ENCODE measurements around the gene ZEB2. TPM values are rescaled to one million over a fixed set of nuclear protein-coding genes. Genes with fewer than 3 reads are reported as not detected.

ZEB2 gene
- total RNA-seq, 6 donors from 2014 or later: 104 to 237 (median 148) TPM

DNA sequence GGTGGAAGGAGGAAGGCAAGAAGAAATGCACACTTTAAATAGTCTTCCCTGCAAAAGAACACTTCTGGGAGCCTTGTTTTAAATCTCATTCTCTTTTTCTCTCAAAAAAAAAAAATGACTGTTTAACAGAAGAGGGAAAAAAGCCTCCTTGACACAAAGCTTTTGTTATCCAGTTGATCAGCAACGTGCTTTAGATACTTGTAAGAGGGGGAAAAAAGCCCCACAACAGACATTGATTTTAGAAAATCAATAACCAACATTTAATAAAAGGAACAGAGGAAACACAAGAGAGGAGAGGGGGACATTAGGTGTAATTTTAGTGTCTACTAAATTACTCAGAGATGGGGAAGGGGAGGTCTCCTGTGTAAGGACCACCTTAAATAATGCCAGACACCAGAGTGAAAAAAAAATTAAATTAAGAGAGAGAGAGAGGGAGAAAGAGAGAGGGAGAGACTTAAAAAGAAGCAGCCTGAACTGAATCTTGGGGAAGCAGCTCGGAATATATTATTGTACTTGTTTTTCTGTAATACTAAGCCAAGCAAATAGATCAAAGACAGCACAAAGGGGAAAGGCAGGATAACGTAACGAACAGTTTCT is 4.7 kb downstream of the ZEB2 start:
- H3K9me3 ChIP-seq: no peaks in the 10 kb centered on the region
- H3K4me3 ChIP-seq: peak overlapping the region in 3 of 4 donors; percentile 57 to 67 (median 60)
- peaks cover 3 to 32% (median 17%) of the 10 kb centered on the region in 4 donors for H3K4me1 ChIP-seq
- TF ChIP-seq, protein P1, sequence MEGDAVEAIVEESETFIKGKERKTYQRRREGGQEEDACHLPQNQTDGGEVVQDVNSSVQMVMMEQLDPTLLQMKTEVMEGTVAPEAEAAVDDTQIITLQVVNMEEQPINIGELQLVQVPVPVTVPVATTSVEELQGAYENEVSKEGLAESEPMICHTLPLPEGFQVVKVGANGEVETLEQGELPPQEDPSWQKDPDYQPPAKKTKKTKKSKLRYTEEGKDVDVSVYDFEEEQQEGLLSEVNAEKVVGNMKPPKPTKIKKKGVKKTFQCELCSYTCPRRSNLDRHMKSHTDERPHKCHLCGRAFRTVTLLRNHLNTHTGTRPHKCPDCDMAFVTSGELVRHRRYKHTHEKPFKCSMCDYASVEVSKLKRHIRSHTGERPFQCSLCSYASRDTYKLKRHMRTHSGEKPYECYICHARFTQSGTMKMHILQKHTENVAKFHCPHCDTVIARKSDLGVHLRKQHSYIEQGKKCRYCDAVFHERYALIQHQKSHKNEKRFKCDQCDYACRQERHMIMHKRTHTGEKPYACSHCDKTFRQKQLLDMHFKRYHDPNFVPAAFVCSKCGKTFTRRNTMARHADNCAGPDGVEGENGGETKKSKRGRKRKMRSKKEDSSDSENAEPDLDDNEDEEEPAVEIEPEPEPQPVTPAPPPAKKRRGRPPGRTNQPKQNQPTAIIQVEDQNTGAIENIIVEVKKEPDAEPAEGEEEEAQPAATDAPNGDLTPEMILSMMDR (IDR thresholded peaks at IDR 0.05): no peak
- no peak for TF ChIP-seq POLR2A (IDR thresholded peaks at IDR 0.05)
- TF ChIP-seq EP300 (IDR thresholded peaks at IDR 0.05): no peak
- TF ChIP-seq POLR2AphosphoS5 (IDR thresholded peaks at IDR 0.05): no peak
- H3K36me3 ChIP-seq: no peaks in the 10 kb centered on the region
- 17 to 18% methylated on average over 4 of the region's 4 CpGs for WGBS, 2 donors
- DNase-seq: no peak
- H3K27me3 ChIP-seq: peaks cover 0 to 4% (median 2%) of the 10 kb centered on the region in 4 donors
- H3K27ac ChIP-seq: peak overlapping the region; percentile 96 to 99 (median 98)
- ATAC-seq (ENCODE audit: low FRiP score in 2 of 2): no peak

DNA sequence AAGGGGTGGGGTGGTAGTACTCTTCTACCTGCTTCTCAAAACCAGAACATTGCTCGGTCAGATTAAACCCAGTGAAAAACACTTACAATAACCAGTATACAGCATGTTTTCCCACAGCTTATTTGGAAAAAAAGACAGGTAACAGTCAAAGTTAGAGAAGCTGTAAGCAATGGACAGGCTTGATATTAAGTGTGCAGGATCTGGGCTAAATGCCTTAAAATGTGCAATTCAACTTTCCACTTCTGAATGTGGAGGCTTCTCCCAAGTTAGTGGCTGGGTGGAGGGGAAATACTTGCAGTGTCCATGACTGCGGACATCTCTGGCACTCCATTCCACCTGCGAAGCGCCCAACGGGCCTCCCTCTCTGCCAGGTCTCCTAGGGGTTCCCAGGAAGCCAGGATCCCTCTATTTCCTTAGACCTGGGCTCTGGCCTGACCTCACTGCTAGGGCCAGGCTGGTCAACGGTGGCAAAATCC is 5.3 kb downstream of the ZEB2 start:
- 25 to 26% methylated on average over 6 of the region's 6 CpGs for WGBS, 2 donors
- Histone ChIP-seq H3K4me1 (peaks cover 3 to 28% (median 20%) of the 10 kb centered on the region in 4 donors), H3K27me3 (peaks cover 0 to 4% (median 2%) of the 10 kb centered on the region in 4 donors), H3K36me3 (no peaks in the 10 kb centered on the region), H3K27ac (peak overlapping the region; percentile 96 to 99 (median 98)), H3K4me3 (peak overlapping the region in 3 of 4 donors; percentile 57 to 67 (median 60)), H3K9me3 (no peaks in the 10 kb centered on the region)
- ATAC-seq (ENCODE audit: low FRiP score in 2 of 2): peak in 1 of 2 donors; percentile 32
- TF ChIP-seq EP300 (IDR thresholded peaks at IDR 0.05) (no peak), POLR2A (IDR thresholded peaks at IDR 0.05) (peak in 1 of 4 donors; percentile 24), POLR2AphosphoS5 (IDR thresholded peaks at IDR 0.05) (peak in 1 of 2 donors; percentile 6)
- TF ChIP-seq, protein P1 (IDR thresholded peaks at IDR 0.05): no peak
- peak in 1 of 2 donors; percentile 31 for DNase-seq

DNA sequence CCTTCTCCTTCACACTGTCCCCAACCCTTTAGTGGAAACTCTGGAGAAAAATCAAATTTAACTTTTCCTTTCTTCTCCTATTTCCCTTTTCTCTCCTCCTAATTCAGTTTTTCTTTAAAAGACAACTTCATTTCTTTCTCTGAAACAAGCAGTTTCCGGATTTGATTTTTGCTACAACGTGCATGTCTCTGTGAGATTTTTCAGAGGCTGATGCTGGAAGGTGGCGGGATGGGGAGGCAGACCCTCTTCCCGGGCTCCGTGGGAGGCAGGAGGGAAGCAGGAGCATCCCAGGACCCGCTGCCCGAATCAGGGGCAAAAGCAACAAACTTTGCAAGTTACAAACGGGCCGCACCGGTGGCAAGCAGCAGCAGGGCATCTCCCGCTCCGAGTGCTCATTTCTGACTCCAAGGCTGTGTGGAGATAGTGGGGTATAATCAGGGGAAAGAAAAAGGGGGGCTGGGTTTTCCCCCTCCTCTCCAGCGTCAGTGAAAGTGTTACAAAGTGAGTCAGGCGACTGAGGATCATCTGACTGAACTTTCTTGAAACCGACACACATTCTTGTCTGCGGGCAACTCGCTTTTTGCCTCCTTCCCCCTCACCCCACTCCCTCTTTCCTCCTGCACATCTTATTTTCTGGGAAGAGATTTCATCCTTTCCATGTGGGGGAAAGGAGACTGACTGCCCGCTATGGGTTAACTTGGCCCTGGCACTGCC is 6.4 kb downstream of the ZEB2 start:
- no peak for ATAC-seq (ENCODE audit: low FRiP score in 2 of 2)
- H3K4me1 ChIP-seq: peaks cover 3 to 30% (median 25%) of the 10 kb centered on the region in 4 donors
- H3K27ac ChIP-seq: peak overlapping the region; percentile 96 to 99 (median 98)
- peak in 1 of 2 donors; percentile 33 for DNase-seq
- H3K27me3 ChIP-seq: peaks cover 0 to 4% (median 2%) of the 10 kb centered on the region in 4 donors
- peak overlapping the region in 3 of 4 donors; percentile 57 to 67 (median 60) for H3K4me3 ChIP-seq
- WGBS, 2 donors: 19 to 25% methylated on average over 18 of the region's 18 CpGs
- H3K9me3 ChIP-seq: no peaks in the 10 kb centered on the region
- peak in 1 of 2 donors; percentile 55 for TF ChIP-seq POLR2AphosphoS5 (IDR thresholded peaks at IDR 0.05)
- TF ChIP-seq POLR2A (IDR thresholded peaks at IDR 0.05): peak in 2 of 4 donors; percentile 36 to 71
- TF ChIP-seq, protein P1 (IDR thresholded peaks at IDR 0.05): no peak
- TF ChIP-seq EP300 (IDR thresholded peaks at IDR 0.05): peak in 1 of 4 donors; percentile 50
- H3K36me3 ChIP-seq: no peaks in the 10 kb centered on the region

DNA sequence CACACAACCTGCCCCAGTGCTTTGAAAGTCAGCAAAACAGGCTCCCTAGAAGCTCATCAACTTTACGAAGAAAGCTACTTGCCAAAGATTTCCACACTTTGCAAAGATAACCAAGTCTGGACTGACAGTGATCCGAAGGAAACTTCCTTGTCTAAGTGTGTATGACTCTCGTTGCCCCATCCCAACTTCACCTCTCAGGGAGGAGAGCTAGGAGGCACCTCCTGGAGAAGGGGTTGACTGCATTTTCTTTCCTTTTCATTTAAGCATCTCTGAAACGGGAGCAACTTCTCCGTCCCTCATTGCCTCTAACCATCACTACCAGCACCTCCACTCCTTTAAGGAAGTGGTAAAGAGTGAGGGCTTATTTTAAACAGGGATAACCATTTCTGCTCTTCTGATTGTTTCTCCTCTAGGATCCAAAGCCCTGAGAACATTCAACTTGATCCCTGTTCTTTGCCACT is 7.0 kb downstream of the ZEB2 start:
- Histone ChIP-seq H3K4me3 (peak overlapping the region in 3 of 4 donors; percentile 57 to 67 (median 60)), H3K27me3 (peaks cover 0 to 4% (median 2%) of the 10 kb centered on the region in 4 donors), H3K36me3 (no peaks in the 10 kb centered on the region), H3K9me3 (no peaks in the 10 kb centered on the region), H3K4me1 (peaks cover 4 to 34% (median 26%) of the 10 kb centered on the region in 4 donors), H3K27ac (peak overlapping the region; percentile 96 to 99 (median 98))
- TF ChIP-seq POLR2AphosphoS5 (IDR thresholded peaks at IDR 0.05): no peak
- TF ChIP-seq POLR2A (IDR thresholded peaks at IDR 0.05): no peak
- no peak for TF ChIP-seq EP300 (IDR thresholded peaks at IDR 0.05)
- TF ChIP-seq, protein P1 (IDR thresholded peaks at IDR 0.05): no peak
- DNase-seq (no peak), ATAC-seq (ENCODE audit: low FRiP score in 2 of 2) (no peak)
- WGBS, 2 donors: 14 to 18% methylated on average over 5 of the region's 5 CpGs
